HT-29 (cell line): ENCODE data around the gene CT45A8. TPM values are rescaled to one million over a fixed set of nuclear protein-coding genes. Genes with fewer than 3 reads are reported as not detected.
"Not testable (repeated sequence)": the region's sequence is repeated elsewhere in the genome, so short reads cannot be mapped to it uniquely, and the experiment has no call there.

Experiments
- DNase-seq: peaks from one replicate; pipeline ENCODE4 v3.0.0-alpha.2; 2015; ENCODE audit warnings: low spot score
- total RNA-seq: library from RNA; depleted of rRNA; stranded (reverse); fragments of >200 nt; shearing (Covaris generic); gene quantifications from 2 replicates; pipeline ENCODE4 v1.2.3, GENCODE V29; 2014; rRNA removed

Gene CT45A8
- not detected in 2 replicates for total RNA-seq

GRCh38 chrX:135854438-135854837 is at the start of gene CT45A8:
Gene CT45A8 (minus strand): TSS chrX:135854538. CDS start chrX:135850783, 3,755 bp downstream.
- not testable (repeated sequence) for DNase-seq

- no peak for DNase-seq
Measured at GRCh38 chrX:135893294-135893817, 39.0 kb upstream of the CT45A8 start, which contains the start of the genes CT45A10 and SAGE1. Gene CT45A10 (minus strand): TSS chrX:135893444. CDS start chrX:135885344, 8,100 bp downstream. Gene SAGE1 (plus strand): TSS chrX:135893716. CDS start chrX:135896243, 2,527 bp downstream.

GRCh38 chrX:135892781-135893180 is 38.4 kb upstream of the CT45A8 start:
- no peak for DNase-seq

GRCh38 chrX:135890087-135890585 is 35.8 kb upstream of the CT45A8 start:
- no peak for DNase-seq

- peak; percentile 22 for DNase-seq
Measured at GRCh38 chrX:135888976-135889375, 34.6 kb upstream of the CT45A8 start.

GRCh38 chrX:135888230-135888629 is 33.9 kb upstream of the CT45A8 start:
- not testable (repeated sequence) for DNase-seq

GRCh38 chrX:135882741-135883140 is 28.4 kb upstream of the CT45A8 start:
- DNase-seq = not testable (repeated sequence)

- not testable (repeated sequence) for DNase-seq
Measured at GRCh38 chrX:135871712-135872111, 17.4 kb upstream of the CT45A8 start, which contains the start of gene CT45A9. Gene CT45A9 (minus strand): TSS chrX:135871812. CDS start chrX:135868061, 3,751 bp downstream.

- not testable (repeated sequence) for DNase-seq
Measured at GRCh38 chrX:135837180-135837579, 17.2 kb downstream of the CT45A8 start, which contains the start of gene CT45A7. Gene CT45A7 (minus strand): TSS chrX:135837280. CDS start chrX:135833533, 3,747 bp downstream.

- not testable (repeated sequence) for DNase-seq
Measured at GRCh38 chrX:135819912-135820311, 34.4 kb downstream of the CT45A8 start, which contains the start of gene CT45A2. Gene CT45A2 (minus strand): TSS chrX:135820012. CDS start chrX:135816265, 3,747 bp downstream.

- DNase-seq = not testable (repeated sequence)
Measured at GRCh38 chrX:135802687-135803086, 51.7 kb downstream of the CT45A8 start, which contains the start of gene CT45A6. Gene CT45A6 (minus strand): TSS chrX:135802787. CDS start chrX:135798993, 3,794 bp downstream.

Other genes starting within 250 kb of the CT45A8 start
- gene CT45A1, start 140.9 kb downstream of the CT45A8 start, total RNA-seq = not detected in 2 replicates
- not detected in 2 replicates for gene CT45A3, start 86.3 kb downstream of the CT45A8 start, total RNA-seq
- gene CT45A5, start 69.0 kb downstream of the CT45A8 start, total RNA-seq = not detected in 2 replicates
- not detected in 2 replicates for gene CT45A6, start 51.8 kb downstream of the CT45A8 start, total RNA-seq
- gene CT45A2, start 34.5 kb downstream of the CT45A8 start, total RNA-seq = not detected in 2 replicates
- not detected in 2 replicates for gene CT45A7, start 17.3 kb downstream of the CT45A8 start, total RNA-seq
- gene CT45A9, start 17.3 kb upstream of the CT45A8 start, total RNA-seq = not detected in 2 replicates
- gene CT45A10, start 38.9 kb upstream of the CT45A8 start, total RNA-seq = not detected in 2 replicates
- not detected in 2 replicates for gene SAGE1, start 39.2 kb upstream of the CT45A8 start, total RNA-seq
- gene MMGT1, start 119.5 kb upstream of the CT45A8 start, total RNA-seq = 8.7 and 9.9 TPM in 2 replicates
- gene SLC9A6, start 130.9 kb upstream of the CT45A8 start, total RNA-seq = 5.3 and 6.3 TPM in 2 replicates